Spinal cord (tissue), 10 donors: Measurements from ENCODE around the gene GNG3. TPM values are rescaled to one million over a fixed set of nuclear protein-coding genes. Genes with fewer than 3 reads are reported as not detected.

ENCODE experiments used
- DNase-seq, 6 donors: peaks; one replicate each; pipeline versions ENCODE4 v3.0.0 to v3.0.0-alpha.2; 2013 to 2015; ENCODE audit warnings: low spot score in 6 of 6, low read depth in 4 of 6
- H3K27ac ChIP-seq: one replicate; pipeline ENCODE4 v1.5.1; 2013; ENCODE audit warnings: low read depth, low read length, control low read depth
- H3K27me3 ChIP-seq: one replicate; pipeline ENCODE4 v1.6.1; 2013; ENCODE audit warnings: low read length; ENCODE audit not compliant: control insufficient read depth, insufficient read depth
- H3K36me3 ChIP-seq: one replicate; pipeline ENCODE4 v1.6.1; 2013; ENCODE audit warnings: low read length; ENCODE audit not compliant: control insufficient read depth, insufficient read depth
- H3K4me1 ChIP-seq: one replicate; pipeline ENCODE4 v1.6.1; 2013; ENCODE audit warnings: low read length; ENCODE audit not compliant: control insufficient read depth, insufficient read depth
- H3K4me3 ChIP-seq: one replicate; pipeline ENCODE4 v1.5.1; 2013; ENCODE audit warnings: low read depth, low read length, control low read depth
- H3K9me3 ChIP-seq: one replicate; pipeline ENCODE4 v1.6.1; 2013; ENCODE audit warnings: low read length; ENCODE audit not compliant: control insufficient read depth, insufficient read depth
- WGBS: methylation state at CpG from one replicate; pipeline ENCODE4 v1.1.5; 2013; ENCODE audit warnings: missing lambda C conversion rate; ENCODE audit not compliant: insufficient coverage; 5-methylcytosine and 5-hydroxymethylcytosine counted together
- polyA plus RNA-seq, 2 donors: library from polyadenylated mRNA; unstranded; fragments of 120-200 nt; gene quantifications; one replicate each; pipeline ENCODE4 v1.2.1, GENCODE V29; 2013; ENCODE audit not compliant: insufficient read length in 2 of 2
- total RNA-seq, 2 donors: library from RNA; depleted of rRNA in 1 of 2; stranded (reverse); fragments of 120-200 nt in 1 of 2; fragments of >200 nt in 1 of 2; gene quantifications; one replicate each; pipeline versions ENCODE4 v1.2.3 to v1.2.4, GENCODE V29; 2013 to 2014
- donor health status: healthy.

Gene GNG3
- total and polyA plus RNA-seq, 4 donors = 25.6 to 295 (median 171) TPM

DNA sequence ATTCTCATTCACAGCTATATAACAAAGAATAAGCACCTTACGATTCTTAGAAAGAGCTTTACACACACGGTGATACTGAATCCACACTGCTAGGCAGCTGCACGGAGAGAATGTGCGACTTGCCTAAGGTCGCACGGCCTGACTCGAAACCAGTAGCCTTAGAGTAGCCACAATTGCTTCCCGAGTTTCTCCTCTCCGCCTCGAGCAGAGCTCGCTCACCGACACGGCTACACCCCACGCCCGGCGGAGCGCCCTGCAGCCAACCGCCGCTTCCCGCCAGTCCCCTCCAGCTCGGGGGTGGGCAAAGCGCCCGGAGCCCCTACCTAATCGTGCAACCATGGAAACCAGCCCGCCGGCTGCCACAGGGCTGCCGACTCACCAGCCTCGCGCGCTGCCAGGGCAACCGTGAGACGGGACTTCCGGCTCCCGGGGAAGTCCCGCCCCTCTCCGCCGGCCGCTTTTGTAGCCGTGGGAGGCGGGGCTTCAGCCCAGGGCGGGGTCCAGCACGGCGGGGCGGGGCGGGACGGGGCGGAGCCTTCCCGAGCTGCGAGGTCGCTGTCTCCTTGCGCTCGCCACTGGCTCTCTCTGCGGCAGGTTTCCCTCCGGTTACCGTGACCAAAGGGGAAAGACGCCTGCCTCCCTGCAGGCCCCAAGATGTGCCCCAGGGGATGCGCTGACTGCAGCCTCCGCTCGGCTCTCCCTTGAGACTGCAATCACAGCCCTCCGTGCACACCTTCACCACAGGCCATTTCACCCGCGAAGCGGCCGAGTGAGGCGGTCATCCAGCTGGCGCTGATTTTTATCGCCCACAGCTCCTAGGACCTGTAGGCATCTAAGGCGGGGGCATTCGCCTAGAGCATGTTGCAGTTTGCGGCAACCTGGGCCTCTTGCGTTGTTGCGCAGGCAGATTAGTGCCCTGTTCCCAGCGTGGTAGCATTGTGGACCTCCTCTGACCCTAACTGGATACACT is 1.3 kb upstream of the GNG3 start:
- DNase-seq = peak in 5 of 6 donors; percentile 90 to 98 (median 95)
- WGBS = under 1% methylated on average over 73 of the region's 73 CpGs
- Histone ChIP-seq H3K27ac (peak overlapping the region; percentile 98), H3K36me3 (peaks cover 46% of the 10 kb centered on the region), H3K9me3 (no peaks in the 10 kb centered on the region), H3K4me3 (peak overlapping the region; percentile 83), H3K27me3 (no peaks in the 10 kb centered on the region), H3K4me1 (peaks cover 47% of the 10 kb centered on the region)

GRCh38 chr11:62706850-62707247 is 627 bp upstream of the GNG3 start:
- Histone ChIP-seq H3K27ac (peak overlapping the region; percentile 98), H3K4me1 (peaks cover 47% of the 10 kb centered on the region), H3K27me3 (no peaks in the 10 kb centered on the region), H3K4me3 (peak overlapping the region; percentile 83), H3K9me3 (no peaks in the 10 kb centered on the region), H3K36me3 (peaks cover 48% of the 10 kb centered on the region)
- WGBS = 16% methylated on average over 5 of the region's 8 CpGs
- no peak for DNase-seq

DNA sequence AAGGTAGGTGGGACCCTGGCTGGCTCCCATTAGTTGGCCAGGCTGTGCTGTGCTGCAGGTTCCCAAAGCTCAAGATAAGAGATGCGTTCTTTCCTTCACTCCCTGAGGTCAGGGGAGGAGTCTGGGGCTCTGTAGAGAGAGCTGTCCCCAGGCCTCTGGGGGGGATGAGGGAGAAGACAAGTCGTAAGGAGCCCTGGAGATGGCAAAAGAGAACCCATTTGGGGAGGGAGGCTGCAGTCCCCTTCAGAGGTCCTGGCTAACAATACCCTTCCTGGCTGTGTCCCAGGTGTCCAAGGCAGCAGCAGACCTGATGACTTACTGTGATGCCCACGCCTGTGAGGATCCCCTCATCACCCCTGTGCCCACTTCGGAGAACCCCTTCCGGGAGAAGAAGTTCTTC is 916 bp downstream of the GNG3 start:
- H3K36me3 ChIP-seq = peaks cover 37% of the 10 kb centered on the region
- whole genome bisulfite sequencing = 52% methylated on average over 4 of the region's 5 CpGs
- H3K27ac ChIP-seq = peak overlapping the region; percentile 98
- H3K27me3 ChIP-seq = no peaks in the 10 kb centered on the region
- H3K4me3 ChIP-seq = peak overlapping the region; percentile 83
- peaks cover 47% of the 10 kb centered on the region for H3K4me1 ChIP-seq
- H3K9me3 ChIP-seq = no peaks in the 10 kb centered on the region
- DNase-seq = peak in 1 of 6 donors; percentile 26

DNA sequence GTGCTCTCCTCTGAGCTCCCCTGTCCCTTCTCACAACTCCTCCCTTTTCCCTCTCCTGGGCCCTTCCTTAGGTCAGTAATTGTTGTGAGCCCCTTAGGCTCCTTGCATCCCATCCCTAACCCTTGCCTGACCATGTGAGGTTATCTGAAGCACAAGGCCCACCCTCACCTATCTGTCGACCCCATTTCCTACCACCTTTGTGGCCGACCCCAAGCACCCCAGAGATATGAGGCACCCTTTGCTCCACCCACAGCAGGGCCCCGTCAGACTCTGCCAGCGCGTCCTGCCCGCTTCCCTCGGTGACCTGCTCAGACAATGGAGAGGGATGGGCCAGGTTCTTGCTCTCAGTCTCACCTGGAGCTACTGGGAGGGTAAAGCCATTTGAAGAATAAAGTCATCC is 1.3 kb downstream of the GNG3 start:
- Histone ChIP-seq H3K4me3 (peak overlapping the region; percentile 83), H3K36me3 (peaks cover 36% of the 10 kb centered on the region), H3K27me3 (no peaks in the 10 kb centered on the region), H3K4me1 (peaks cover 47% of the 10 kb centered on the region), H3K27ac (peak overlapping the region; percentile 98), H3K9me3 (no peaks in the 10 kb centered on the region)
- no peak for DNase-seq
- WGBS = 3% methylated on average over 6 of the region's 7 CpGs

GRCh38 chr11:62709247-62710000 is 1.9 kb downstream of the GNG3 start:
- Histone ChIP-seq H3K27me3 (no peaks in the 10 kb centered on the region), H3K4me3 (peak overlapping the region; percentile 83), H3K27ac (peak overlapping the region; percentile 98), H3K36me3 (peaks cover 37% of the 10 kb centered on the region), H3K4me1 (peaks cover 47% of the 10 kb centered on the region), H3K9me3 (no peaks in the 10 kb centered on the region)
- whole genome bisulfite sequencing = 2% methylated on average over 43 of the region's 47 CpGs
- DNase-seq = peak; percentile 90 to 100 (median 99)

- peak overlapping the region; percentile 83 for H3K4me3 ChIP-seq
- WGBS = 81% methylated on average over 5 of the region's 7 CpGs
- DNase-seq = no peak
- peaks cover 38% of the 10 kb centered on the region for H3K36me3 ChIP-seq
- peak overlapping the region; percentile 98 for H3K27ac ChIP-seq
- H3K4me1 ChIP-seq = peaks cover 46% of the 10 kb centered on the region
- H3K9me3 ChIP-seq = no peaks in the 10 kb centered on the region
- H3K27me3 ChIP-seq = no peaks in the 10 kb centered on the region
Observed at GRCh38 chr11:62710001-62710345, 2.5 kb downstream of the GNG3 start.

DNA sequence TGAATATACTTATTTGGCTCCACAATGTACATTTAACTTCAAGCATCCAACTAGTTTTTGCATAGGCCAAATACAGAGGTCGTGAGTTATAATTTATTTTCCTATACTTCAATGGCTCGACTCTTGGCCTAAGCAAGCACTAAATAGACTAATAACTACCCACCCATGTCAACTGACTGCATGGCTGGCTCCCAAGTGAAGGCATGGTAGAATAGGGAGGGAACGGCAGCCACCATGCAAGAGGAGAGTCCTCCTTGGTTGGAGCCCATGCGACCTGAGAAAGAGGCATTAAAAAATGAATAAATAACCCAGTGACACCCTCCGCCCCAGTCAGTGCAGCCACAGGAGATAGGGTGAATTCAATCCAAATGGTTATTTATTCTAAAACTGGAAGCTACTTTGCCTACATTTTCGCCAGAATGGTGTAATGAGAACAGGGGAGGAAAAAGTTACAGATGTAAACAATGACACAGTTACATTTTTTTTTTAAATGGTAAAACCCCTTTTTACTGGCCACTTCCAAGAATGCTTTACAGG is 4.9 kb downstream of the GNG3 start:
- Histone ChIP-seq H3K27ac (no peak overlapping the region), H3K36me3 (peaks cover 48% of the 10 kb centered on the region), H3K27me3 (no peaks in the 10 kb centered on the region), H3K4me1 (peaks cover 28% of the 10 kb centered on the region), H3K4me3 (no peak overlapping the region), H3K9me3 (no peaks in the 10 kb centered on the region)
- 100% methylated on average over 2 of the region's 6 CpGs for WGBS
- DNase-seq = no peak

DNA sequence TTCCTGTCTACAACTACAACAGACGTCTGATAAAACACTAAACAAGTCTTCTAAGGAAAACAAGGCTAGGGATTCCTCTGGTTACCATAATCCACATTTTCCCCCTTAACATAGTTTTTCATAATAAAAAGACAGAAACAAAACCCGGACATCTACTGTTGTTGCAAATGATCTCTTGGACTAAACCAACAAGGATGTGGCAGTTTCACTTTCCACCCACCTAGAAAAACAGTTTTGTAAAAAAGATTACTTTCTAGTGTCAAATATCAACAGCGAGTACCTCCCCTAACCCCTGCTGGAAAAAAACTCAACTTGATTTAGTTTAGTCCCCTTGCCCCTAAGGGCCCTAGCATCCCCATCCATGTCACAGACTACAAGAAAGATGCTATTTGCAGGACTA is 5.4 kb downstream of the GNG3 start:
- H3K27ac ChIP-seq = no peak overlapping the region
- WGBS = 92% methylated on average over 2 of the region's 3 CpGs
- no peaks in the 10 kb centered on the region for H3K27me3 ChIP-seq
- no peaks in the 10 kb centered on the region for H3K9me3 ChIP-seq
- H3K4me3 ChIP-seq = no peak overlapping the region
- peaks cover 54% of the 10 kb centered on the region for H3K36me3 ChIP-seq
- peaks cover 23% of the 10 kb centered on the region for H3K4me1 ChIP-seq
- DNase-seq = no peak

- peaks cover 57% of the 10 kb centered on the region for H3K36me3 ChIP-seq
- no peaks in the 10 kb centered on the region for H3K9me3 ChIP-seq
- no peaks in the 10 kb centered on the region for H3K27me3 ChIP-seq
- H3K4me1 ChIP-seq = peaks cover 20% of the 10 kb centered on the region
- H3K27ac ChIP-seq = no peak overlapping the region
- H3K4me3 ChIP-seq = no peak overlapping the region
- WGBS = no CpG with 5 or more reads among the region's 2 CpGs
- no peak for DNase-seq
Observed at GRCh38 chr11:62713343-62713742, 5.9 kb downstream of the GNG3 start.
